Activated CD4-positive, alpha-beta T cell treated with anti-CD3 and anti-CD28 coated beads, Interleukin-2, amount 50 U/mL, for 1 hour (primary cell): Measurements from ENCODE around the gene FBXL22.
"Not testable (repeated sequence)": the region's sequence is repeated elsewhere in the genome, so short reads cannot be mapped to it uniquely, and the experiment has no call there.

Source experiments
- DNase-seq: peaks from one replicate; pipeline ENCODE4 v3.0.0-alpha.2; 2020

The FBXL22 gene

GRCh38 chr15:63617627-63618026, 20.4 kb downstream of the FBXL22 start:
- not testable (repeated sequence) for DNase-seq

GRCh38 chr15:63620760-63621159, 23.6 kb downstream of the FBXL22 start:
- DNase-seq = not testable (repeated sequence)

GRCh38 chr15:63623232-63623969, 26.2 kb downstream of the FBXL22 start:
- DNase-seq = no peak

- no peak for DNase-seq
Measured at GRCh38 chr15:63626955-63627354, 29.8 kb downstream of the FBXL22 start.

- DNase-seq = no peak
Measured at GRCh38 chr15:63628123-63628822, 31.1 kb downstream of the FBXL22 start.

- no peak for DNase-seq
Measured at GRCh38 chr15:63630036-63630751, 33.0 kb downstream of the FBXL22 start.

GRCh38 chr15:63633312-63633711, 36.1 kb downstream of the FBXL22 start:
- no peak for DNase-seq

- no peak for DNase-seq
Measured at GRCh38 chr15:63634154-63634553, 37.0 kb downstream of the FBXL22 start.

GRCh38 chr15:63636518-63637061, 39.4 kb downstream of the FBXL22 start:
- DNase-seq = no peak

GRCh38 chr15:63638839-63639238, 41.7 kb downstream of the FBXL22 start:
- DNase-seq = no peak

- DNase-seq = no peak
Measured at GRCh38 chr15:63640146-63640545, 43.0 kb downstream of the FBXL22 start.
